Adipocyte (in vitro differentiated cells): ENCODE data around the gene YAF2.

Source experiments
- DNase-seq: peaks from one replicate; pipeline ENCODE4 v3.0.0-alpha.2; 2015; ENCODE audit warnings: low read depth
- H3K27me3 ChIP-seq: replicated peaks from 2 replicates; pipeline ENCODE4 v1.7.0; 2013; ENCODE audit warnings: mild to moderate bottlenecking, low read length, moderate library complexity; ENCODE audit not compliant: control insufficient read depth, insufficient read depth
- H3K36me3 ChIP-seq: 2 replicates; pipeline ENCODE4 v1.7.0; 2013; ENCODE audit warnings: low read length, mild to moderate bottlenecking, moderate library complexity; ENCODE audit not compliant: control insufficient read depth, insufficient read depth, severe bottlenecking
- H3K4me1 ChIP-seq: 2 replicates; pipeline ENCODE4 v1.7.0; 2013; ENCODE audit warnings: mild to moderate bottlenecking, low read length, moderate library complexity; ENCODE audit not compliant: control insufficient read depth, insufficient read depth
- H3K4me3 ChIP-seq: 2 replicates; pipeline ENCODE4 v1.7.0; 2013; ENCODE audit warnings: mild to moderate bottlenecking, low read length, moderate library complexity
- H3K9ac ChIP-seq: 2 replicates; pipeline ENCODE4 v1.7.0; 2013; ENCODE audit warnings: mild to moderate bottlenecking, low read length, moderate library complexity
- H3K9me3 ChIP-seq: 2 replicates; pipeline ENCODE4 v1.7.0; 2013; ENCODE audit warnings: mild to moderate bottlenecking, low read length, moderate library complexity; ENCODE audit not compliant: control insufficient read depth

Gene YAF2

DNA sequence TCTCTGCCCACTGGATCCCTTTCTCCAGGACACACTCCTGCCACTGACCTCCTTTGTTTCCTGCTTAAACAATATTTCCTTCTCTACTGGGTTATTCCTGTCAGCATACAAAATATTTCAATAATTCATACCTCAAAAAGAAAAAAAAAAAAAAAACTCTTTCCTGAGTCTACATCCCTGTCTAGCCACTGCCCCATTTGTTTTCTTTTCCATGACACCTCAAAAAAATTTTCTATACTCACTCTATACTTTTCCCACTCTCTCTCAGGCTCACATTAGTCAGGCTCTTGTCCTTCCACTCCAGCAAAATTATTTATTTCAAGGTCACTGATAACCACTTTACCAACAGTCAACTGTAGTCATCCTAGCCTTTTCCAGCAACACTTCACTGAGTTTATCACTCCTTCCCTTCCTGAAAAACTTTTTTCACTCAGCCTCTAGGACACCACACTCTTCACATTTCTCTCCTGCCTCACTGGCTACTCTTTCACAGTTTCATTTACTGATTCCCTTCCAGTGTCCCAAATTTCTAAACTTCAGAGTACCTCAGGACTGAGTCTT is 64.0 kb downstream of the YAF2 start:
- DNase-seq = no peak
- Histone ChIP-seq H3K9ac (no peak overlapping the region), H3K4me3 (no peak overlapping the region), H3K4me1 (peaks cover 15% of the 10 kb centered on the region), H3K27me3 (no peaks in the 10 kb centered on the region), H3K9me3 (no peaks in the 10 kb centered on the region), H3K36me3 (peaks cover 15% of the 10 kb centered on the region)

DNA sequence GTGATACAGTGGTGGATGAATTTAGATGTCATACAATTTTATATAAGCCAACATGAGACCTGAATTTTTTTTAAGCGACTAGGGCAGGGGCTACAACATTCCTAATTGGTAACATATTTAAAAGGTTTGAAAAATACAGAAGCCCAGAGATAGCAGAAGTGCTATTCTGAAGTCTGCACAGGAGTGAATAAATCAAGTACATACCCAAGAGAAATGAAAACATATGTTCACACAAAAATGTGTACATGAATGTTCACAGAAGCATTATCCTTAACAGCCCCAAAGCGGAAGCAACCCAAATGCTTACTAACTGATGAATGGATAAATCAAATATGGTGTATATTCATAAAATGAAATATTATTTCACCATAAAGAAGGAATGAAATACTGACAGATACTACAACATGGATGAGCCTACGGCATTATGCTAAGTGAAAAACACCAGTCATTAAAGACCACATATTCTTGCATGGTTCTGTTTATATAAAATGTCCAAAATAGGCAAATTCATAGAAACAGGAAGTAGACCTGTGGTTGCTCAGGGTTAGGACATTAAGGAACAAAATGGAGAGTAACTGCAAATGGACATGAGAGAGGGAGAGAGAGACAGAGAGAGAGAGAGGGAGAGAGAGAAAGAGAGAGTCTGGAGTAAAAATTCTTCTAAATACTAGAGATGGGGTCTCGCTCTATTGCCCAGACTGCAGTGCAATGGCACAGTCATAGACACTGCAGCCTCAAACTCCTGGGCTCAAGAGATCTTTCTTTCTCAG is 65.4 kb downstream of the YAF2 start:
- DNase-seq = no peak
- Histone ChIP-seq H3K9me3 (no peaks in the 10 kb centered on the region), H3K36me3 (peaks cover 11% of the 10 kb centered on the region), H3K9ac (no peak overlapping the region), H3K27me3 (no peaks in the 10 kb centered on the region), H3K4me1 (peaks cover 15% of the 10 kb centered on the region), H3K4me3 (no peak overlapping the region)

DNA sequence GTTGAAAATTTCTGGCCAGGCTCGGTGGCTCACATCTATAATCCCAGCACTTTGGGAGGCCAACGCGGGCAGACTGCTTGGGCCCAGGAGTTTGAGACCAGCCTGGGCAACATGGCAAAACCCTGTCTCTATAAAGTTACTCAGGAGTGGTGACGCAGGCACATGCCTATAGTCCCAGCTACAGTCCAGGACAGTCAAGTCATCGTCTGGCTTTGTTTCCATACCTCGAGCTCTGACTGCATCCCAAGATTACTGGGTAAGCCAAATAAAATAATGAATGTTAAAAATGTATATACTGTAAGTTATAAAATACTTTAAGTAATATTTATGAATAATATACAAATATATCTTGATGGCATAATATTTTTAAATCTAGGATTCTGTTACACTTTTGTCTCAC is 70.3 kb downstream of the YAF2 start:
- peaks cover 17% of the 10 kb centered on the region for H3K4me1 ChIP-seq
- H3K9ac ChIP-seq = no peak overlapping the region
- no peaks in the 10 kb centered on the region for H3K27me3 ChIP-seq
- DNase-seq = no peak
- peaks cover 5% of the 10 kb centered on the region for H3K36me3 ChIP-seq
- H3K4me3 ChIP-seq = no peak overlapping the region
- H3K9me3 ChIP-seq = no peaks in the 10 kb centered on the region

DNA sequence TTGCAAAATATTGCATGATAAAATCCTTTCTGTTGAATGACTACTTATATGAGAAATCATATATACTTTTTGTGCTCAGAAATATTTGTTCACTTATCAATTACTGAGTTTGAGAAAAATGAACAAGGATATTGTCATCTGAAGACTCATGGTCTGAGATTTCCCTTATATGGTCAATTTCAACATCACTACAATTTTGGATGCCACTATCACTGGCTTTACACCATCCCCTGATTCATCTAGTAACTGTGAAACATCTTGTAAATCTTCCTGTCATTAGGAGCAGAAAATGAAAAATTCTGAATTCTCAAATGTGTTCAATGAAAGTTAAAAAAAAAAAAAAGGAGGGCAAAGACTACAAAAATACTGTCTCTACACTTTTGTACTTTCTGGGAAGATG is 71.5 kb downstream of the YAF2 start:
- no peak overlapping the region for H3K4me3 ChIP-seq

DNA sequence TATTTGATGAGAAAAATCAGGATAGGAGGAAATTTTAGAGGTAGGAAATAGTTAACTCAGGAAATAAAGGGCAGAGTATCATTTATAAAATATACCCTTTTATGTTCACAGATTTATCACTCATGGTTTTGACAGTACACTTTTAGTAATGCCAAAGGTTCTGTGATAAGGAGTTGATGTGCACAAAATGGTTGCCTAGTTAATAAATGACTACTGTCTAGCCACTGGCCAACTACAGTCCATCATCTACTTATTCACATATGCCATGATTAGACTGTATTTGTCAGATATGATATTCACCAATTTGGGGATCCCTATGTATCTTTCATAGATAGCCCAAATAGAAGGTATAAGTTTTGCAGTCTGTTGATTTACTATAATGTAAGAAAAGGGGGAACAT is 74.1 kb downstream of the YAF2 start:
- Histone ChIP-seq H3K9me3 (no peaks in the 10 kb centered on the region), H3K27me3 (no peaks in the 10 kb centered on the region), H3K4me3 (no peak overlapping the region), H3K4me1 (peaks cover 26% of the 10 kb centered on the region), H3K9ac (no peak overlapping the region), H3K36me3 (peaks cover 25% of the 10 kb centered on the region)
- no peak for DNase-seq

More for the DNA sequence above, 71.5 kb downstream of the YAF2 start:
- H3K27me3 ChIP-seq = no peaks in the 10 kb centered on the region
- H3K9ac ChIP-seq = peak overlapping the region; percentile 37
- peaks cover 26% of the 10 kb centered on the region for H3K4me1 ChIP-seq
- H3K9me3 ChIP-seq = no peaks in the 10 kb centered on the region
- peaks cover 5% of the 10 kb centered on the region for H3K36me3 ChIP-seq
- DNase-seq = no peak

DNA sequence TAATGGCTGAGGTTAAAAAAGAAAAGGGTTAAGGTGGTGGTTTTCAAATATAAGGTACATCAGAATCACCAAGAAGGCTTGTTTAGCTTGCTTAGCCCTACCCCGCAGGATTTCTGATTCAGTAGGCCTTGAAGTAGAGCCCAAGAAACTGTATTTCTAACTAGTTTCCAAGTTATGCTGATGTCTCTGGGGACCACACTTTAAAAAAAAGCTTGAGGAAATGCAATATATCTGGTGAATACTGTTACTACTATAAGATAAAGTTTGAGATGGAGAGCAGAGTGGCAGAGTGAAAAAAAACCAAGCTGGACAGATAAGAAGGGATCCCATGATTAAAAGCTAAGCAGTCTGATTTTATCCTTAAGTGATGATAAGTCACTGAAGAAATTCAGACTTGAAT is 75.1 kb downstream of the YAF2 start:
- Histone ChIP-seq H3K27me3 (no peaks in the 10 kb centered on the region), H3K4me3 (no peak overlapping the region), H3K36me3 (peaks cover 30% of the 10 kb centered on the region), H3K9me3 (no peaks in the 10 kb centered on the region), H3K4me1 (peaks cover 26% of the 10 kb centered on the region), H3K9ac (no peak overlapping the region)
- DNase-seq = no peak

DNA sequence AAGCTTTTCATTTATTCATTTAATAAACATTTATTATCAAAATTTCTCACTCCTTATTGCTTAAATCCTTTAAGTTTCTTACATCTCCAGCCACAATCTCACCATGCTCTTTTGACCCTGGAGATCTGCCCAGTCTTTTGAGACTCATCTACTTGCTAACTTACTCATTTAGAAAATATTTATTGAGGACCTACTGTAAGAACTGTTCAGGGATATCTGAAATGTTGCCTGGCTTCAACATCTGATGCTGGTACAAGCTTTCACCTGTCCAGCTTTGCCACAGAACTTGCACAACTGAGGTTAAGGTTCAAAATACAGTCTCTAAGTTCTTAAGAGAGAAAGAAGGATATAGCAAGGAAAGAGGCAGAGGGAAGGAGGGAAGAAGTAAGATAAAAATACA is 75.9 kb downstream of the YAF2 start:
- no peak for DNase-seq
- H3K9ac ChIP-seq = no peak overlapping the region
- no peaks in the 10 kb centered on the region for H3K9me3 ChIP-seq
- no peak overlapping the region for H3K4me3 ChIP-seq
- H3K27me3 ChIP-seq = no peaks in the 10 kb centered on the region
- peaks cover 32% of the 10 kb centered on the region for H3K36me3 ChIP-seq
- peaks cover 26% of the 10 kb centered on the region for H3K4me1 ChIP-seq

DNA sequence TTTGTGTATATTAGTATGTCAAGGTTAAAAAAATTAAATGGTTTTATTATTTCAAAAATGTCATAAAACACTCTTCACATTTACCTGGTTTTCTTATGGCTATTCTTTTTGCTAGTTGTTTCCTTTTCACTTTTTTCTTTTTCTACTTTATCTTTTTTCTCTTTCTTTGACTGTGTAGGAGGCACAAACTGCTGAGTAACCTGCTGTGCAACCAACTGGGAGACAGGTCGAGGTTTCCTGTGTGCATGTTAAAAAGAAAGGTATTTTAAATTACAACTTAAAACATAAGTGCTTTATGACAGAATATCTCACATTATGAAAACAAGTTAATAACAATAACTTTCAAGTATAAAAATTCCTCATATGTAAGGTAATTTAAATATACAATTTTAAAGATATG is 76.5 kb downstream of the YAF2 start:
- Histone ChIP-seq H3K36me3 (peaks cover 32% of the 10 kb centered on the region), H3K4me3 (no peak overlapping the region), H3K4me1 (peaks cover 23% of the 10 kb centered on the region), H3K9me3 (no peaks in the 10 kb centered on the region), H3K9ac (no peak overlapping the region), H3K27me3 (no peaks in the 10 kb centered on the region)
- DNase-seq = no peak

DNA sequence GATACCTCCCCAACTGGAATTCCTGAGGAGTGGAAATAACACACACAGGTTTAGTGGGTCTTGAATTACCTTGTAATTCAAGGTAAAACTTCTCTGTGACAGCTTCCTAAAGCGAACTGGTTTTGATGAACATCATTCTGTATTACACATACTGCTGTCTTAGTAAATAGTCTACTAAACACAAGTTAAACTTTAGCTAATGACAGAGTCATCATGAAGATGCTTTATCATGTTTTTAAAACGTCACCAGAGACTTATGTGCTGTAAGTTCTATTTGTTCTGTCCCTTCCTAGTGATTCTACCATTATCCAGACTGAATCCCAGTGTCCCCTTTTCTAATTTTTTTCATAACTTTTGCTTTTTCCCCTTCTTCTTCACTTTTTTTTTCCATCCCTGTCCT is 81.8 kb downstream of the YAF2 start:
- Histone ChIP-seq H3K4me3 (no peak overlapping the region), H3K9me3 (no peaks in the 10 kb centered on the region), H3K4me1 (no peaks in the 10 kb centered on the region), H3K9ac (no peak overlapping the region), H3K27me3 (no peaks in the 10 kb centered on the region), H3K36me3 (peaks cover 29% of the 10 kb centered on the region)
- DNase-seq = no peak

DNA sequence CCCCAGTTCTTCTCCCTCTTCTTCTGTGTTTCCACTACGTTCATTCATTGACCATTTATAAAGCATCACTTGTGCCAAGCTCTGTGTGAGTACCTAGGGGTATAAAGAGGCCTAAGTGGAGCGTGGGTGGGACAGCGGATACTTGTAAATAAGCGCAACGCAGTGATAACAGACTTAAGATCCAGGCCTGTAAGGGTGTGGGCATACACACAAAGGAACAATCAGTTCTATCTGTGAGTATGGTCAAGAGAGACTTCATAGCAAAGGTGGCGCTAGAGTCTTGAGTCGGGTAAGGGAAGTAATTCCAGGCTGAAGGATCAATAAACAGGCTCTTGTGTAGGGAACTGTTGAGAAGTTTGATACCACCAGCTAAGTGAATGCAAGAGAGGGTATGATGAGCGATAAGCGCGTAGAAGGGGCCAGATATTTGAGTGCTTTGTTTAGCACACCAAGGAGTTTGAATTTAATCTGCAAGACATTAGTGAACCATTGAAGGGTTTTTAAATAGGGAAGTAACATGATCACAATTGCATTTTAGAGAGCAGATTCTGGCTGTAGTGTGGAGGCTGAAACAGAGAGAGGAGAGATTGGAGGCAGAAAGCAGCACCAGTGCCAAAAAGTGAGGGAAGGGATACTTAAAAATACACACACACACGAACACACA is 92.4 kb downstream of the YAF2 start:
- Histone ChIP-seq H3K9me3 (no peaks in the 10 kb centered on the region), H3K4me1 (peaks cover 16% of the 10 kb centered on the region), H3K27me3 (no peaks in the 10 kb centered on the region), H3K4me3 (peak overlapping the region; percentile 91), H3K36me3 (no peaks in the 10 kb centered on the region), H3K9ac (peak overlapping the region; percentile 89)
- no peak for DNase-seq

DNA sequence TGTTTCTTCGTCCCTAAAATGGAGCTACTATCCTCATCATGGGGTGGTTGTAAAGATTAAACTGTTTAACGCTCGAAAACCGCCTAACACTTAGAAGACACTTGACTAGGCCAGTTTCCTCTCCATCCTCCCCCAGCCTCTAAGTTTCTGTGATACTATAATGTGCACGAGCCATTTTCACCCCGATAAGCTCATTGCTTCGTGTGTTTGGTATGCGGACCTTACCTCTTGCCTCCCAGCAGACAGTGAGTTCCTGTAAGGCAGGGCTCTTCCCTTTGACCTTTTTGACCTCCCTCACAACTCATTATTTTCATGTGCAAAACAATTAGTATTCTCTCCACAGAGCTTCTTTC is 92.9 kb downstream of the YAF2 start:
- H3K27me3 ChIP-seq = no peaks in the 10 kb centered on the region
- H3K4me3 ChIP-seq = peak overlapping the region; percentile 91
- peaks cover 16% of the 10 kb centered on the region for H3K4me1 ChIP-seq
- H3K9ac ChIP-seq = peak overlapping the region; percentile 89
- no peaks in the 10 kb centered on the region for H3K36me3 ChIP-seq
- no peak for DNase-seq
- no peaks in the 10 kb centered on the region for H3K9me3 ChIP-seq
